Measurements from ENCODE around the gene ZNF598.

GRCh38 chr16:1961651-1962067, 48.0 kb downstream of the ZNF598 start:
- TF ChIP-seq CTCF (IDR thresholded peaks at IDR 0.05) (no peak), POLR2AphosphoS5 (IDR thresholded peaks at IDR 0.05) (no peak), POLR2A (IDR thresholded peaks at IDR 0.05) (no peak), EP300 (IDR thresholded peaks at IDR 0.05) (no peak)
